ENCODE data around the gene PDE5A.

PDE5A gene

DNA sequence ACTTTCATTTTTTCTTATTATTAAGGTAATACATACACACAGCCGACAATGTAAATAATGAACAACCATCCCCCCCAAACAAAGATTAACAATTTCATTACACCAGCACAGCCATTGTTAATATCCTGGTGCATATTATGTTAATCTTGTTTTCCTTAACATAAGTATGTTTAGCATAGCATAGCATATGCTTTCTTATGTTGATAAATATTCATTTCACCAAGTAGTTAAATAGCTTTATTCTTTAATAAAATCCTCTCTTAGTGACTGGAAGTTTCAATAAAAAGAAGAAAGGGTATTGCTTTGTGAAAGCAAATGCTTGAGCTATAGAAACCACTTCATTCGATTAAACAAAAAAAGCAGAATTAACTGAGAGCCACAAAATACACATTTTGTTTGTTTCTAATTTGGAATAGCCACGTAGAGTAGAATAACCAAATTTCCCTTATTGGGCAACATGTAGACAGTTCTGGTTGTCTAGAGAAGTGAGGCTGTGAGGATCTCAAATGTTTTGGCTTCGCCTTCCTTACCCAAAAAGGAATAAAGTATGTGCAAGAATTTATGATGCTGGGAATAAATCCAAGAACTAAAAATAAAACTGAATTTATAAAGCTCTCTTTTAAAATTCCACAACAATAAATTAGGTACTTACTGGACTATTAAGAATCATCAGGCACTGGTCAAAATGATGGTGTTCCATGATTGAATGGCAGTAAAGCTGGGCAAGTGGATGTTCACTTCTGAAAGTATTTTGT lies 118.0 kb downstream of the PDE5A start:
- no peak for DNase-seq
- no peaks in the 10 kb centered on the region for H3K9me2 ChIP-seq (replicated peaks; ENCODE audit: insufficient read depth, low read length)
- no peaks in the 10 kb centered on the region for H3K27me3 ChIP-seq (replicated peaks; ENCODE audit: insufficient read depth, low read length)
- TF ChIP-seq, protein P1, sequence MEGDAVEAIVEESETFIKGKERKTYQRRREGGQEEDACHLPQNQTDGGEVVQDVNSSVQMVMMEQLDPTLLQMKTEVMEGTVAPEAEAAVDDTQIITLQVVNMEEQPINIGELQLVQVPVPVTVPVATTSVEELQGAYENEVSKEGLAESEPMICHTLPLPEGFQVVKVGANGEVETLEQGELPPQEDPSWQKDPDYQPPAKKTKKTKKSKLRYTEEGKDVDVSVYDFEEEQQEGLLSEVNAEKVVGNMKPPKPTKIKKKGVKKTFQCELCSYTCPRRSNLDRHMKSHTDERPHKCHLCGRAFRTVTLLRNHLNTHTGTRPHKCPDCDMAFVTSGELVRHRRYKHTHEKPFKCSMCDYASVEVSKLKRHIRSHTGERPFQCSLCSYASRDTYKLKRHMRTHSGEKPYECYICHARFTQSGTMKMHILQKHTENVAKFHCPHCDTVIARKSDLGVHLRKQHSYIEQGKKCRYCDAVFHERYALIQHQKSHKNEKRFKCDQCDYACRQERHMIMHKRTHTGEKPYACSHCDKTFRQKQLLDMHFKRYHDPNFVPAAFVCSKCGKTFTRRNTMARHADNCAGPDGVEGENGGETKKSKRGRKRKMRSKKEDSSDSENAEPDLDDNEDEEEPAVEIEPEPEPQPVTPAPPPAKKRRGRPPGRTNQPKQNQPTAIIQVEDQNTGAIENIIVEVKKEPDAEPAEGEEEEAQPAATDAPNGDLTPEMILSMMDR (IDR thresholded peaks at IDR 0.05; ENCODE audit: low read length): no peak
- TF ChIP-seq EZH2phosphoT487 (IDR thresholded peaks at IDR 0.05; ENCODE audit: low read length) (no peak), EZH2 (optimal IDR thresholded peaks at IDR 0.05; ENCODE audit: low read depth, low read length) (no peak)
- no peaks in the 10 kb centered on the region for H3F3A ChIP-seq (ENCODE audit: insufficient read depth, low read length)
- no peaks in the 10 kb centered on the region for H3K36me3 ChIP-seq (replicated peaks; ENCODE audit: insufficient read depth, low read length)
- H3K9ac ChIP-seq (ENCODE audit: low read length): no peak overlapping the region
- no peak overlapping the region for H2AFZ ChIP-seq (ENCODE audit: low read length)
- H3K4me1 ChIP-seq (ENCODE audit: low read length): no peaks in the 10 kb centered on the region
- no peak overlapping the region for H3K27ac ChIP-seq (ENCODE audit: low read length)
- H3K9me3 ChIP-seq (replicated peaks; ENCODE audit: insufficient read depth, low read length): no peaks in the 10 kb centered on the region
- H3K4me2 ChIP-seq (ENCODE audit: low read depth, low read length): no peak overlapping the region
- H3K4me3 ChIP-seq (ENCODE audit: low read length): no peak overlapping the region
- no peaks in the 10 kb centered on the region for H3K79me2 ChIP-seq (ENCODE audit: low read length)
- no peaks in the 10 kb centered on the region for H4K20me1 ChIP-seq (ENCODE audit: insufficient read depth, low read length)

DNA sequence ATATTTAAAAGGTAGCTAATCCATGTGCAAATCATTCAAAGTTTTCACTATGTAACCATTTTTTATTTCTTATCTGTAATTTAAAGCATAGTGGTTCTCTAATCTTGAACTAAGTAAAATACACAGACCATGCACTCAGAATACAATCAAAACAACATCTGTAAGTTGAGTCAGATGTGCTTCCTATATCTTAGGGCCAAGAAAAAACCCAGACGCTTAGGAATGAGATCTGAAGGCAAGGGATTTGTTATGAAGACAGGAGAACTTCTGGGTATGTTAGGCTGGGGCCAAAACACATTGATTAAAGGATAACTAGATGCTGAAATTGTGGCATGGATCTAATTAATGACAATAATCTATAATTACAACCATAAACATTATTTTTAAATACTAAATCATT lies 120.3 kb downstream of the PDE5A start:
- Histone ChIP-seq H3K9ac (ENCODE audit: low read length) (no peak overlapping the region), H4K20me1 (ENCODE audit: insufficient read depth, low read length) (no peaks in the 10 kb centered on the region), H3K4me3 (ENCODE audit: low read length) (no peak overlapping the region), H3K4me1 (ENCODE audit: low read length) (no peaks in the 10 kb centered on the region), H3K79me2 (ENCODE audit: low read length) (no peaks in the 10 kb centered on the region), H3K27me3 (replicated peaks; ENCODE audit: insufficient read depth, low read length) (no peaks in the 10 kb centered on the region), H3K9me2 (replicated peaks; ENCODE audit: insufficient read depth, low read length) (no peaks in the 10 kb centered on the region), H3K9me3 (replicated peaks; ENCODE audit: insufficient read depth, low read length) (no peaks in the 10 kb centered on the region), H3K4me2 (ENCODE audit: low read depth, low read length) (no peak overlapping the region), H3K27ac (ENCODE audit: low read length) (no peak overlapping the region), H2AFZ (ENCODE audit: low read length) (no peak overlapping the region), H3K36me3 (replicated peaks; ENCODE audit: insufficient read depth, low read length) (no peaks in the 10 kb centered on the region), H3F3A (ENCODE audit: insufficient read depth, low read length) (0 out of 2 replicates have a peak, but pooled peaks cover 2% of the 10 kb centered on the region)
- no peak for DNase-seq
- TF ChIP-seq EZH2phosphoT487 (IDR thresholded peaks at IDR 0.05; ENCODE audit: low read length) (no peak), EZH2 (optimal IDR thresholded peaks at IDR 0.05; ENCODE audit: low read depth, low read length) (no peak)
- TF ChIP-seq, protein P1 (IDR thresholded peaks at IDR 0.05; ENCODE audit: low read length): no peak

DNA sequence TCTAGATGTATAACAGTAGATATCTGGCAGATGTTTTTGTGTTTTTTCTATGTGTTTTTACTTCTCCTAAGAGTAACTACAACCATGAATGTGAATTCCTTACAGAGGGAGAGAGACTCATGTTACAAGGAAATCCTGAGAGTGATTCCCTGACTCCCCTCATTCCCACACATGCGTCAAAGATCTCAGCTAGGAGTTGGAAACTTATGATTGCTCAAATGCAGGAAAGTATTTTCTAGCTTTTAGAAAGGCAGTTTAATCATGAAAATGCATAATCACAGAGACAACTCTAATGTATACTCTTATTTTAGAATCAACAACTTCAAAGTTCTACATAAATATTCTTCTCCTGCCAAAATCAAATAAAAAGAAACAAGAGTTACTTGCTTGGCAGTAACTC lies 121.8 kb downstream of the PDE5A start:
- H3K27me3 ChIP-seq (replicated peaks; ENCODE audit: insufficient read depth, low read length): no peaks in the 10 kb centered on the region
- no peaks in the 10 kb centered on the region for H3K79me2 ChIP-seq (ENCODE audit: low read length)
- no peak overlapping the region for H3K4me2 ChIP-seq (ENCODE audit: low read depth, low read length)
- H3K9me2 ChIP-seq (replicated peaks; ENCODE audit: insufficient read depth, low read length): no peaks in the 10 kb centered on the region
- H3K36me3 ChIP-seq (replicated peaks; ENCODE audit: insufficient read depth, low read length): no peaks in the 10 kb centered on the region
- no peak overlapping the region for H3K27ac ChIP-seq (ENCODE audit: low read length)
- H2AFZ ChIP-seq (ENCODE audit: low read length): no peak overlapping the region
- 0 out of 2 replicates have a peak, but pooled peaks cover 3% of the 10 kb centered on the region for H3F3A ChIP-seq (ENCODE audit: insufficient read depth, low read length)
- no peak overlapping the region for H3K4me3 ChIP-seq (ENCODE audit: low read length)
- no peaks in the 10 kb centered on the region for H4K20me1 ChIP-seq (ENCODE audit: insufficient read depth, low read length)
- TF ChIP-seq, protein P1 (IDR thresholded peaks at IDR 0.05; ENCODE audit: low read length): no peak
- TF ChIP-seq EZH2phosphoT487 (IDR thresholded peaks at IDR 0.05; ENCODE audit: low read length): no peak
- TF ChIP-seq EZH2 (optimal IDR thresholded peaks at IDR 0.05; ENCODE audit: low read depth, low read length): no peak
- no peaks in the 10 kb centered on the region for H3K4me1 ChIP-seq (ENCODE audit: low read length)
- H3K9ac ChIP-seq (ENCODE audit: low read length): no peak overlapping the region
- no peaks in the 10 kb centered on the region for H3K9me3 ChIP-seq (replicated peaks; ENCODE audit: insufficient read depth, low read length)
- DNase-seq: no peak

Data from MM.1S (cell line).